GM21529 (cell line): Measurements from ENCODE around the gene ANAPC7.
"Not testable (repeated sequence)": the region's sequence is repeated elsewhere in the genome, so short reads cannot be mapped to it uniquely, and the experiment has no call there.

Experiments used
- ATAC-seq: cut with Tn5 transposase; IDR thresholded peaks from one replicate; pipeline ENCODE4 v1.9.1; 2021; ENCODE audit not compliant: unreplicated experiment

Gene ANAPC7

GRCh38 chr12:110373962-110374611 lies 29.4 kb downstream of the ANAPC7 start:
- ATAC-seq: no peak

- no peak for ATAC-seq
Observed at GRCh38 chr12:110373425-110373824, 30.1 kb downstream of the ANAPC7 start.

GRCh38 chr12:110373025-110373424 lies 30.5 kb downstream of the ANAPC7 start:
- no peak for ATAC-seq

- no peak for ATAC-seq
Observed at GRCh38 chr12:110372056-110372425, 31.5 kb downstream of the ANAPC7 start.

GRCh38 chr12:110371408-110372055 lies 32.0 kb downstream of the ANAPC7 start:
- peak; percentile 78 for ATAC-seq

DNA sequence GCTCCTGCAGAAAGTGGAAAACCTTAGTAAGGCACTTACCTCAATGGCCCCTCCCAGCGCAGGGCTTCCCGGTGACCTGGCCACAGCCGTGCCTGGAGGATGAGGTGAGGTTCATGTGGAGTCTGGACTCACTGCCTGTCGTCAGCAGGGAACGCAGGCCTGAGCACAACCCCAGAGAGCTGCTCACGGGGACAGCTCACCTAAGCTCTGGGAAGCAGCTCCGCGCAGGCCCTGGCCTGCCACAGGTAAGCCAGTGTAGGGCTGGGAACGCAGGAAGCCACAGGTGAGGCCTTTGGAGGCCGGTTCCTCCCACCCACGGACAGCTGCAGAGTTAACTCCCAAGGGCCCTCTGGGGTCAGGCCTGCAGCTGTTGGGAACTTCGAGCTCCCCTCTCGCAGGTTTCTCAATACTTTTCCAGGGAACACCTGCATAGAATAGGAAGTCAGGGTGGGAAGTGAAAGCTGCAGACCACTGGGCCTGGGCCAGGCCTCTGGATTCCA lies 32.7 kb downstream of the ANAPC7 start:
- ATAC-seq: peak; percentile 19

DNA sequence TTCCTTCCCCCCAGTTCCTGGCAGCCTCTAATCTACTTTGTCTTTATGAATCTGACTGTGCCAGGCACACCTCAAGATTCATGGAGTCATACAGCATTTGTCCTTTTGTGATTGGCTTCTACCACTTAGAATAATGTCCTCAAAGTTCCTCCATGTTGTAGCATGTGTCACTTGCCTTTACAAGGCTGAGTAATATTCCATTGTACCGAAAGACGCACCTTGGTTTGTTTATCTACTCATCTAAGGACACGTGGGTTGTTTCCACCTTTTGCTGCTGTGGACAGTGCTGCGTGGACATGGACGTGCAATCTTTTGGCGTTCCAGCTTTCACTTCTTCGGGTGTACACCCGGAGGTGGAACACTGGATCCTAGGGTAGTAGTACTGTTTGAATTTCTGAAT lies 33.5 kb downstream of the ANAPC7 start:
- ATAC-seq: no peak

DNA sequence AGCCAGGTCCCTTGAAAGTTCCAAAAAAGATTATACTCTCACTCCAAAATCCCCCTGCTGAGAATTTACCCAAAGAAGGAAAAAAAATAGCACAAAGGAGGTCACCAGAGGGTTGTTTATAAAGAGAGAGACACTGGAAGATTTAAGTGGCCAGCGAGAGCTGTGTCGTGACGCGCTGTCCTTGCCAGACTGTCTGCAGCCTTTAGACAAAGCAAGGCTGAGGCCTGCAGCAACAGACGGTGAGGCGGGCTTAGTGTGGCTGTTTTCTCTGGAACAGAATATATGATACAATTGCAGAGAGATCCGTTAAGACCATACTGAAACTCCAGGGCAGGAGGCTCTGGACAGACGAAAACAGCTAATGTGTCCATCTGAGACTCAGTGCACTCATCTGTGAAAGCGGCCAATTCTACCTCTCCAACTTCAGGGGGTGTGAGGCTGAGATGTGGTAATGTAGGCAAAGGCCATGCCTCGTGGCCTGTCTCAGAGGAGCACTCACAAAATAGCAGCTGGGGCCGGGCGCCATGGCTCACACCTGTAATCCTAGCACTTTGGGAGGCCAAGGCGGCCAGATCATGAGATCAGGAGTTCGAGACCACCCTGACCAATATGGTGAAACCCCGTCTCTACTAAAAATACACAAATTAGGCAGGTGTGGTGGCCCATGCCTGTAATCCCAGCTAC lies 36.2 kb downstream of the ANAPC7 start:
- no peak for ATAC-seq

DNA sequence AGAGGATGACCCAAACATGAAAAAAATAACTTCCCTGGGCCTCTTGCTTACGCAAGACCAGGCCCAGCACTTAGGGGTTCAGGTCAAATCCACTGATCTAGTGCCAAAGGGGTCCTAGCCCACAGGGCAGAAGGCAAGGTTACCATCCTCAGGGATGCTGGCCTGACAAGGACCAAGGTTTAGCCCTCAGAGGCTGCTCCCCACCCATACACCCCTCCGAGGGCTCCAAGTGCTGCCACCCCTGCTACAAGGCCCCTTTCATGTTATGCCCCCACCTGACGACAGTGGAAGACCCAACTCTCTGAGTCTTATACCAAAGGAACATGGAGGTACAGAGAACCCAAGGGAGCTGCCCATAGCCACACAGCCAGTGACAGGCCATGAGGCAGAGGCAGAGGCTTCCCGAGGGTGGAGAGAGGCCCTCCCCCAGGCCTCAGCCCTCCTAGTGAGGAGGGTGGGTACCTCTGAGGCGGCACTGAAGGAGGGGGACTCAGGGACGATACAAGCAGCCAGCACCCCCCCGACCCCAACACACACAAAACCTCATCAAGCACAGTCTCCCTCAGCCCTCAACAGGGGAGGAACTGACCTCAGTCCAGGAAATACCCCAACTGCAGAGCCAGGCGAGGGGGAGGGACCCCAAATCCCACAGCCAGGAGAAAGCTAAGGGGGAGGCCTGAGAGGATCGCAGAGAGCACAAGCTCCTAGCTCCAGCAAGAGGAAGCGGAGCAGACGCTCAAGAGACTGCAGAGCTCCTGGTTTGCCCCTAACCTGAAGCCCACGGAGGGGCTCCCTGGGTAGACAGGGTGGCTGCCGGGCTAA lies 37.0 kb downstream of the ANAPC7 start:
- ATAC-seq: no peak

DNA sequence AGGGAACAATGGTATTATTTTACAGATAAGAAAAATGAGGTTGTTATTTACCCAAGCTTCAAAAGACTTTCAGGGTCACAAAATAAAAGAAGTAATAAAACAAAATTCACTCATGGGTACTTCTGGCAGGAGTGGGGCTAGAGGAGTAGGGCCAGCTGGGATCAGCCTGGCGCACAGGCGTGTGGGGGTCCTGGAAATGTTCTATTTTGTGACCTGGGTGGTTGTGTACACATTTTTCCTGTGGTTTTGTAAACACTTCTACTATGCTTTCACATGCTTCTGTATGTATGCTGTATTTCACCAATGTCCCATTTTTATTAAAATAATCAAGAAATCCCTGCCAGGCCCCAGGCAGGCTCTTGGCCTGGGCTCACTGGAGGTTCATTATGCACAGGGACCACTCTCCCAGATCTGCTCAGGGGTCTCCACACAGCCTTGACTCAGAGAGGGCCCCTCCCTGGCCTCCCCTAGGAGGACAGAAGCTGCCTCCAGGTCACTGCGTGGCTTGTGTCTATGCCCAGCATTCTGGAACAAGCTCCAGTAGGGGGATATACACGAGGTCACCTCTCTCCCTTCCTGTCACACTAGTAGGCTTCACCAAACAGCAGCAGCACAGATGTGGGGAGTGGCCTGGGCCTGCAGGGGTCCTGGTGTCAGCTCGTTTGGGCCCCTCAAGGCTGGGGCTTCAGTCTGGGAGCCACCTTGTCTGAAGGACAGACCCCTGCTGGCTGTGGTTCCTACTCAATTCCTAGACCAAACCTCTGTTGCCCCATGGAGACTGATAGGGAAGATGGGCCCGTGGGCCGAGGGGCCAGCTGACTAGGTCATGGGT lies 37.8 kb downstream of the ANAPC7 start:
- no peak for ATAC-seq

DNA sequence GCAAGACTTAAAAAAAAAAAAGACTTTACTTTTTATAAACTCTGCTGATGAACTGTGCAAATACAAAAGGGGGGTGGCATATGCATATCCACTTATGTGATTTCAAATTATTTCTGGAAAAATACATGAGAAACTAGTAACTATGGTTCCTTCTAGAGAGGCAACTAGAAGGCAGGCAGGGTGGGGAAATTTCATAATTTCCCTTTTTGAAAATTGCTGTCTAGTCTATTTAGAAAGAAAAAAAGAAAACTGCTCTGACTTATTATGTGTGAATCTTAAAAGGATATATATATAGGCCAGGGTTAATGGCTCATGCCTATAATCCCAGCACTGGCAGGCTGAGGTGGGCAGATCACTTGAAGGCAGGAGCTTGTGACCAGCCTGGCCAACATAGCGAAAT lies 42.3 kb downstream of the ANAPC7 start:
- ATAC-seq: no peak

DNA sequence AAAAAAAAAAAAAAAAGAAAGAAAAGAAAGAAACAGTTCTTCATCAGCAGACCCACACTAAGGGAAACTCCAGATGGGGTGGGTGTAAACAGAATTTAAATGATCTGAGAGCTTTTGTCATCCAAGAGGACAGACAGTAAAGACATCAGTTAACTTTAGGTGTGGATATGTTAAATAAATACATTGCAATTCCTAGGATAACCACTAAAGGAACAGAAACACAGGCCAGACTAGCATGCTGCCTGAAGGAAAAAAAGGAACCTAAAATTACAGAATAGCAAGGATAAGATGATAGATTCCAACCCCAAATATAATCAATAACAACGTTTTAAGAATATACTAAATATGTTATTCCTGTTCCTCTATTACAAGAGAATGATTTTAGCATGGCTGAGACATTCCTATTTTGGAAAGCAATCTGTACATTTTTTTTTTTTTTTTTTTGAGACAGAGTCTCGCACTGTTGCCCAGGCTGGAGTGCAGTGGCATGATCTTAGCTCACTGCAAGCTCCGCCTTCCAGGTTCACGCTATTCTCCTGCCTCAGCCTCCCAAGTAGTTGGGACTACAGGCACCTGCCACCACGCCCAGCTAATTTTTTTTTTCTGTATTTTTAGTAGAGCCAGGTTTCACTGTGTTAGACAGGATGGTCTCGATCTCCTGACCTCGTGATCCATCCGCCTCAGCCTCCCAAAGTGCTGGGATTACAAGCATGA lies 45.0 kb downstream of the ANAPC7 start:
- ATAC-seq: not testable (repeated sequence)

GRCh38 chr12:110355073-110355472 lies 48.4 kb downstream of the ANAPC7 start:
- ATAC-seq: no peak

DNA sequence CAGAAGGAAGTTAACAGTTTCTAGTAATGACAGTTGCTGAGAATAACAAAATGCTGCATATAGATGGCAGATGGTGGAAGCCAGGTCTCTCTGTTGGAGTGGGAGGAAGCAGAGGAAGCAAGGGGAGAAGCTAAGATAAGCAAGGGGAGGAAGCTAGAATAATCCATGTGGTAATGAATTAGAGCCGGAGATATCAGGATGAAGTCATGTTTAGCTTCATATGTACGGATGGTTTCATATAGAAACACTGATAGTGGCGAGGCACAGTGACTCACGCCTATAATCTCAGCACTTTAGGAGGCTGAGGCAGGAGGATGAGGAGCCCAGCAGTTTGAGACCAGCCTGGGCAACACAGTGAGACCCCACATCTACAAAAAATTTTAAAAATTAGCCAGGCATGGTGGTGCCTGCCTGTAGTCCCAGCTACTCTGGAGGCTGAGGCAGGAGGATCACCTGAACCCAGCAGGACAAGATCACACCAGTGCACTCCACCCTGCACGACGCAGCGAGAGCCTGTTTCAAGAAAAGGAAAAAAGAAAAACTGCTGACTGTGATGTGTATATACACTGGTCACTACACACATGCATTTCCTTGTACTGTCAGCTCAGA lies 49.2 kb downstream of the ANAPC7 start:
- ATAC-seq: no peak

GRCh38 chr12:110353211-110353965 lies 50.1 kb downstream of the ANAPC7 start:
- ATAC-seq: no peak

GRCh38 chr12:110352401-110352800 lies 51.1 kb downstream of the ANAPC7 start:
- ATAC-seq: no peak

DNA sequence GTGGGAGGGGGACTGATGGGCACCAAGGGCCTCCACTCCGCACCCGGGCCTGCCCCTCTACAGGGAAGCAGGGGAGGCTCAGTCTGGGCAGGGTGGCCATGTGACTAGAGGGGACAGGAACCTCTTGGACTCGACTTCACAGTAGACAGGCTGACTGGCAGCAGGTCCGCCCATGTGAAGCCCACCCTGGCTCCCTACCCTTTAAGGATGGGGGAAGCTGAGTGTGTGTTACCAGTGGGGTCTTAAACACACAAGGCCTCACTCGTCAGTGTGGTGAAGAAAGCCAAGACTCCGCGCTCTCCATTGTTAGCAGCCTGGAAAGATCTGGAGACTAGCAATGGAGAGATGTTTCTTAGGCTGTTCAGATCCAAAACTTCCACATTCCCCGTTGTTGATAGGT lies 52.4 kb downstream of the ANAPC7 start:
- no peak for ATAC-seq

DNA sequence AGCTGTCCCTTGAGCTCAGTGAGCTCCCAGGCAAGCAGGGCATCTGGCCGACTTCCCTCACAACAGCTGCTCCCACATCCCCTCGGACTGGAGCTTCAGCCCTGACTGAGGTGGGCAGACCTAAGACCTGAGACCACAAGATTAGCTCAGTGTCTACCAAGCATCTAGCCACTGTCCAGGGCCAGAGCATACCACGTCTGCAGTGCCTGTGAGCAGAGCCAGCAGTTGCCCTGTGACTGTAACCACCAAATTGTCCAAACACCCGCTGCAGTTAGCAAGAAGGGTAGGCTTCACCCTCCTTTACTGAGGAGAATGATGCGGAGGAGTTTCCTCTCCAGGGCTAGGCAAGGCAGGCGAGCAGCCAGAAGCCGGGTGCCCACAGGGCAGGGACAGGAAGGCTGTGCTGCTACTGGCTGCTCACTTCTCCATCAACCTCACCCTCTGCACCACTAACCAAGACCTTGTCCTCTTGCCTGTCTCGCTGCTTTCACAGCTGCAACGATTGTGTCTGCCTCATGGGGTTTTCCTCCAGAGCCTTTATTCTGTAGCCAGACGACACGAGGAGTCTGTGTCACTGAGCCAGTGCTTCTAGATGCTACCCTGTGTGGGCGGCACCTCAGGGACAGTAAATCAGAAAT lies 53.9 kb downstream of the ANAPC7 start:
- ATAC-seq: no peak
